ENCODE data around the gene PROK2.

PROK2 gene

GRCh38 chr3:71733319-71733718 is 51.6 kb downstream of the PROK2 start:
- no peak for DNase-seq (ENCODE audit: low spot score)

- DNase-seq (ENCODE audit: low spot score) = no peak
Measured at GRCh38 chr3:71732637-71733036, 52.3 kb downstream of the PROK2 start.

- peak; percentile 52 for DNase-seq (ENCODE audit: low spot score)
Measured at GRCh38 chr3:71728632-71729342, 56.2 kb downstream of the PROK2 start.

GRCh38 chr3:71726146-71726545 is 58.8 kb downstream of the PROK2 start:
- DNase-seq (ENCODE audit: low spot score) = peak; percentile 62

GRCh38 chr3:71725271-71725991 is 59.5 kb downstream of the PROK2 start, which contains the start of gene EIF4E3:
EIF4E3 (minus strand) TSS chr3:71725402; CDS start chr3:71725367, 35 bp downstream.
- DNase-seq (ENCODE audit: low spot score) = no peak

GRCh38 chr3:71724584-71725270 is 60.2 kb downstream of the PROK2 start:
- DNase-seq (ENCODE audit: low spot score) = no peak

- DNase-seq (ENCODE audit: low spot score) = no peak
Measured at GRCh38 chr3:71724171-71724453, 60.8 kb downstream of the PROK2 start.

- peak; percentile 70 for DNase-seq (ENCODE audit: low spot score)
Measured at GRCh38 chr3:71723452-71724170, 61.3 kb downstream of the PROK2 start.

- DNase-seq (ENCODE audit: low spot score) = no peak
Measured at GRCh38 chr3:71722693-71723092, 62.3 kb downstream of the PROK2 start.
